PFSK-1 (cell line): ENCODE measurements around the gene LSM14B.

Experiments used
- FOXP2 ChIP-seq: optimal IDR thresholded peaks from 2 replicates; pipeline ENCODE3; 2011; ENCODE audit warnings: borderline replicate concordance, control low read depth, inconsistent platforms; ENCODE audit not compliant: insufficient read depth; ENCODE audit errors: extremely low read length, extremely low read depth
- POLR2AphosphoS5 ChIP-seq: IDR thresholded peaks from 2 replicates; pipeline ENCODE4 v1.6.1; 2012; ENCODE audit warnings: low read depth, mild to moderate bottlenecking, control low read depth, low read length, moderate library complexity
- SIN3A ChIP-seq: IDR thresholded peaks from 2 replicates; pipeline ENCODE4 v1.6.1; 2012; ENCODE audit warnings: mild to moderate bottlenecking, low read length, moderate library complexity, borderline replicate concordance; ENCODE audit not compliant: insufficient read depth
- TAF1 ChIP-seq: IDR thresholded peaks from 2 replicates; pipeline ENCODE4 v1.6.1; 2012; ENCODE audit warnings: low read length, control low read depth, borderline replicate concordance; ENCODE audit not compliant: insufficient read depth
- TF ChIP-seq, protein P1 (sequence below), 2 experiments: IDR thresholded peaks; 2 replicates each; pipeline versions ENCODE4 v1.6.1 to v1.8.0; 2011 to 2012; ENCODE audit warnings: low read depth in 2 of 2, low read length in 2 of 2, control low read depth in 1 of 2, inconsistent platforms in 1 of 2, mild to moderate bottlenecking in 1 of 2, moderate library complexity in 1 of 2; ENCODE audit not compliant: insufficient read depth in 1 of 2

The LSM14B gene

GRCh38 chr20:62127799-62128198 lies 5.5 kb downstream of the LSM14B start:
- TF ChIP-seq POLR2AphosphoS5 (no peak), FOXP2 (no peak), TAF1 (no peak), SIN3A (no peak)
- TF ChIP-seq, protein P1, sequence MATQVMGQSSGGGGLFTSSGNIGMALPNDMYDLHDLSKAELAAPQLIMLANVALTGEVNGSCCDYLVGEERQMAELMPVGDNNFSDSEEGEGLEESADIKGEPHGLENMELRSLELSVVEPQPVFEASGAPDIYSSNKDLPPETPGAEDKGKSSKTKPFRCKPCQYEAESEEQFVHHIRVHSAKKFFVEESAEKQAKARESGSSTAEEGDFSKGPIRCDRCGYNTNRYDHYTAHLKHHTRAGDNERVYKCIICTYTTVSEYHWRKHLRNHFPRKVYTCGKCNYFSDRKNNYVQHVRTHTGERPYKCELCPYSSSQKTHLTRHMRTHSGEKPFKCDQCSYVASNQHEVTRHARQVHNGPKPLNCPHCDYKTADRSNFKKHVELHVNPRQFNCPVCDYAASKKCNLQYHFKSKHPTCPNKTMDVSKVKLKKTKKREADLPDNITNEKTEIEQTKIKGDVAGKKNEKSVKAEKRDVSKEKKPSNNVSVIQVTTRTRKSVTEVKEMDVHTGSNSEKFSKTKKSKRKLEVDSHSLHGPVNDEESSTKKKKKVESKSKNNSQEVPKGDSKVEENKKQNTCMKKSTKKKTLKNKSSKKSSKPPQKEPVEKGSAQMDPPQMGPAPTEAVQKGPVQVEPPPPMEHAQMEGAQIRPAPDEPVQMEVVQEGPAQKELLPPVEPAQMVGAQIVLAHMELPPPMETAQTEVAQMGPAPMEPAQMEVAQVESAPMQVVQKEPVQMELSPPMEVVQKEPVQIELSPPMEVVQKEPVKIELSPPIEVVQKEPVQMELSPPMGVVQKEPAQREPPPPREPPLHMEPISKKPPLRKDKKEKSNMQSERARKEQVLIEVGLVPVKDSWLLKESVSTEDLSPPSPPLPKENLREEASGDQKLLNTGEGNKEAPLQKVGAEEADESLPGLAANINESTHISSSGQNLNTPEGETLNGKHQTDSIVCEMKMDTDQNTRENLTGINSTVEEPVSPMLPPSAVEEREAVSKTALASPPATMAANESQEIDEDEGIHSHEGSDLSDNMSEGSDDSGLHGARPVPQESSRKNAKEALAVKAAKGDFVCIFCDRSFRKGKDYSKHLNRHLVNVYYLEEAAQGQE (IDR thresholded peaks at IDR 0.05; ENCODE audit: insufficient read depth in 1 of 2, low read depth in 2 of 2, low read length in 2 of 2) = no peak

DNA sequence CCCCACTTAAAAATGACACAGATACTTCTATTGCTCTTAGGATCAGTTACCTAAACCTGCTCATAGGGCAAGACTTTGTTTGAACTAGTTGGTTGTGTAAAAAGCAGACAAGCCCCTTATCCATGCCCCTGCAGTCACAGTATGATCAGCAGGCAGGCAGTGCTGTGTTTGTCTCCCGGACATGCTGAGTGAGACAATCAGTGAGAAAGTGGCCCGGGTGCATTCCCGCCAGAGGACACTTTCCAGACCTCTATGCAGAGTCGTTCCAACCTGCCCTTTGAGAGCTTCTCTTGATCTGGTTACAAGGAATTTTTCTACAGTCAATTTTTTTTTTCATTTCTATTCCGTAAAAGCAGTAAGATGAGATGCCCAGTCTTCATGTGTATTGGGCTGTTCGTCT lies 6.2 kb downstream of the LSM14B start:
- TF ChIP-seq, protein P1 (IDR thresholded peaks at IDR 0.05; ENCODE audit: insufficient read depth in 1 of 2, low read depth in 2 of 2, low read length in 2 of 2) = no peak
- TF ChIP-seq POLR2AphosphoS5 = no peak
- TF ChIP-seq TAF1 = no peak
- TF ChIP-seq SIN3A = no peak
- no peak for TF ChIP-seq FOXP2

DNA sequence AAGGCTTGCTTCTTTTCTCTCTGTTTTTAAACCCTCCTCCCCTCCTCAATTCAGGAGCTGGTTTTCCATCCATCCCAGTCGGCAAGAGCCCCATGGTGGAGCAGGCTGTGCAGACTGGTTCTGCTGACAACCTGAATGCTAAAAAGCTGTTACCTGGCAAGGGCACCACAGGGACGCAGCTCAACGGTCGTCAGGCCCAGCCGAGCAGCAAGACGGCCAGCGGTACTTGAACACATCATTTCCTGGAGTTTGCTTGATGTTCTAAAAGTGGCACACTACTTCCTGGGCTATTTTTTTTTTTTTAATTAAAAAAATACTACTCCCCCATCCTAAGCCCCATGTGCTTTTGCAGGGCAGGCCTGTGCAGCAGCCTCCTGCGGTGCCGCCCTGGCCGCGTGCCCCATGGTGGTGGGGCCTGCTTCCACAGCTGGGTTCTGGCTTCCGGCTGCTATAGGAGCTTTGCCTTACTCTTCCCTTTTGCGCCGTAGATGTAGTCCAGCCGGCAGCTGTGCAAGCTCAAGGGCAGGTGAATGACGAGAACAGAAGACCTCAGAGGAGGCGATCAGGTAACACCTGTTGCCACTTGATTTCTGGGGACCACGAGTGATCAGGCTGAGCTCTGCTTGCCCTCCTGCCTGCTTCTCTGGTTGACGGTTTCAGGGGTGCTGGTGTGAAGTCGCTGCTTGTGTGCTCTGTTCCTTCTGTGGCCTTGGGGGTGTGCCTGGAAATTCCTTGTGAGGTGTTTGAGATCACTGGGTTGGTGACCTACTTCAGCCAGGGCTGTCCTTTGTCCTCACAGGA lies 7.7 kb downstream of the LSM14B start:
- TF ChIP-seq, protein P1 (IDR thresholded peaks at IDR 0.05; ENCODE audit: insufficient read depth in 1 of 2, low read depth in 2 of 2, low read length in 2 of 2) = no peak
- TF ChIP-seq TAF1 (no peak), SIN3A (no peak), FOXP2 (no peak), POLR2AphosphoS5 (no peak)

DNA sequence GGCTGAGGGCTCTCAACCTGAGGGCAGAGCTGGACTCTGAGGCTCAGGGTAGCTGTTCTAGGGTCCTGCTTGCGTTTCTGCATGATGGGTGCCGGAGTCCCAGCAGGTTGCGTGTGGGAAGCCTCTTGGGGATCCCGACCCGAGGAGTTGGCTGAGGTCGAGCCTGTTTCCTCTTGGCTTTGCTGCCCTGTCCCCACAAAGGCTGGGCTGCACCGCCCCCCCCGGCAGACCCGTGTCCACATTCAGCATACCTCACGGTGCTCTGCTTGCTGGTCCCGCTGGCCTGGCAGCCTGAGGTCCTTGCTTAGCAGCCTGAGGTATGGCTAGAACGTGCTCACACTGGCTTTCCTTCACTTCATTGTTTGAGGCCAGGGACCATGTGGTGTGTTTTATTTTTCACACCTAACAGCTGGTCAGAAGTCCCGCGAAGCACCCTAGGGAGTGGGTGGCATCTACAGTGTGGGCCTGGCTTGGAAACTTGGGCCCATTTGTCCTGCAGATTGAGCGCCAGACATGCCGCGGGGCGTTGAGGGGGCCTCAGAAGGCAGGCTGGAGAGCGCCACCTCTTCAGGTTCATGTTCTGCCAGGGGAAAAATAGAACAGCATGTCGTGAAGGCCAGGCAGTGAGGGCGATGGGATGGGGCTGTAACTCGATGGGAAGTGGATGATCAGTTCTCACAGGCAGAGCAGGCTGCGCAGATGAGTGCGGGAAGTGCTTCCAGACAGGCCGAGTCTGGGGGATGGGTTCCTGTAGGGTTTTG lies 9.5 kb downstream of the LSM14B start:
- no peak for TF ChIP-seq TAF1
- TF ChIP-seq SIN3A = no peak
- TF ChIP-seq POLR2AphosphoS5 = no peak
- TF ChIP-seq FOXP2 = no peak
- TF ChIP-seq, protein P1 (IDR thresholded peaks at IDR 0.05; ENCODE audit: insufficient read depth in 1 of 2, low read depth in 2 of 2, low read length in 2 of 2) = no peak
